SIG-M5 treated with dmso at 0.1 percent for 504 hours (cell line): ENCODE data around the gene CPE.
A peak's percentile ranks its signal among the peaks of the same experiment; 100 is the strongest.
"Not testable (repeated sequence)": the region's sequence is repeated elsewhere in the genome, so short reads cannot be mapped to it uniquely, and the experiment has no call there.

Experiments
- DNase-seq: peaks from one replicate; lab custom pipeline; 2025; ENCODE audit not compliant: unreplicated experiment; lab: John Stamatoyannopoulos, UW

CPE gene

DNA sequence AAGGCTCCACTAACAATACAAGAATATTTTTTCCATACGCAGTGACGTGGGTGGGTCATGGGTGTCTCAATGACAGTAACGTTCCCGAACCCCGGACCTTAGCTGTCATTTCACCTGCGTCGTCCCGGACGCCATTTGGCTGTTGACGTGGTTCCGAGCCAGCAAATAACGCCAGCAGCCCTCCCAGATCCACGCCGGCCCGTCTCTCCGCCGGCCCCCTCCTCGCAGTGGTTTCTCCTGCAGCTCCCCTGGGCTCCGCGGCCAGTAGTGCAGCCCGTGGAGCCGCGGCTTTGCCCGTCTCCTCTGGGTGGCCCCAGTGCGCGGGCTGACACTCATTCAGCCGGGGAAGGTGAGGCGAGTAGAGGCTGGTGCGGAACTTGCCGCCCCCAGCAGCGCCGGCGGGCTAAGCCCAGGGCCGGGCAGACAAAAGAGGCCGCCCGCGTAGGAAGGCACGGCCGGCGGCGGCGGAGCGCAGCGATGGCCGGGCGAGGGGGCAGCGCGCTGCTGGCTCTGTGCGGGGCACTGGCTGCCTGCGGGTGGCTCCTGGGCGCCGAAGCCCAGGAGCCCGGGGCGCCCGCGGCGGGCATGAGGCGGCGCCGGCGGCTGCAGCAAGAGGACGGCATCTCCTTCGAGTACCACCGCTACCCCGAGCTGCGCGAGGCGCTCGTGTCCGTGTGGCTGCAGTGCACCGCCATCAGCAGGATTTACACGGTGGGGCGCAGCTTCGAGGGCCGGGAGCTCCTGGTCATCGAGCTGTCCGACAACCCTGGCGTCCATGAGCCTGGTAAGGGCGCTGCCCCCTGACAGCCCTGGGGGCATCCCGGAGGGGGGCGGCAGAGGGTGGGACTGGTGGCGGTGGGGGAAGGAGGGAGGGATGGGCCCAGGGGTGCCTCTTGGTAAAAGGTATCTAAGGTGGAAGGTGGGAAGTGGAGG lies at the start of gene CPE:
Gene CPE (plus strand): TSS at position 264 of the 933 bp plus-strand sequence. CDS start 214 bp downstream, at position 478.
- DNase-seq: peak; percentile 22

DNA sequence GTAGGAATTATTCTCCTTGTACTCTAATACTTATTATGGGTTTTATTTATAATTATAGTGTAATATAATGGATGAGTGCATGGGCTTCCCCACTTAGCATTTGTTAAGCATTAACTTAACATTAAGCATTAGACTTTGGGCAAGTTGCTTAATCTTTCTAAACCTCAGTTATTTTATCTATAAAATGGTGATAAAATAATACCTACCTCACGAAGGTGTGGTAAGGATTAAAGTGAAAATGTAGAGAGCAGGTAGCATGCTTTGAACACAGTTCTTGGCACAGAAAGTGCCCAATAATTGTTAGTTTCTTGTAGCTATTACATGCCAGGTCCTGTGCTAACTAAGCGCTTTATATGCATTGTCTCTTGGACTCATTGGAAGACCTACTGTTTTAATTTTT lies 48.7 kb upstream of the CPE start:
- DNase-seq: no peak

DNA sequence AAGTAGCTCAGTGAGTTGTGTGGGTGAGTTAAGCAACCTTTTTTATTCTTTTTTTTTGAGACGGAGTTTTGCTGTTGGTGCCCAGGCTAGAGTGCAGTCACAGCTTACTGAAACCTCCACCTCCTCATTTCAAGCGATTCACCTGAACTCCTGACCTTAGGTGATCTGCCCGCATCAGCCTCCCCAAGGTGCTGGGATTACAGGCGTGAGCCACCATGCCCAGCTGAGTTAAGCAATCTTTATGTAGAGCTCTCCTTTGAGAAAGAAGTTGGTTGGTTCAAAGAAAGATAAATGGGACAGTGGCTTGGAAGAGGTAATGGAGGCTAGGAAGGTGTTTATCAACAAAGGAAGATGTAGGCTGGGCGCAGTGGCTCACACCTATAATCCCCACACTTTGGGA lies 48.1 kb upstream of the CPE start:
- DNase-seq: no peak

DNA sequence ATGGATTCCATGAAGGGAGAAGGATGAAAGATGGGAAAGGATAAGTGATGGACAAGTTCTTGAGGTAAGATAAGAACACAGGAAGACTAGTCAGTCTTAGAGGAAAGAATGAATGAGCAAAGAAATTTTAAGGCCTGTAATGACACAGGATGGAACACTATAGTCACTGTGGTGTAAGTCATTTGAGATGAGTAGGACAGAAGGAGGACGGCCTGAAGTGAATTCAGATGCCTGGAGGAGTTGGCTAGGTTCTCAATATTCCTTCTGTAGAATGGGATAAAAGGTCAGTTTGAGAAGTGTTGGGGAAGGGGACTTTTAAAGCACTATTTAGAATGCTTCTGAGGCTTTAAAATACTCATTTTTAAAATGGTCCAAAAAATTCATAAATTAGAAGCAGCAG lies 47.4 kb upstream of the CPE start:
- peak; percentile 11 for DNase-seq

DNA sequence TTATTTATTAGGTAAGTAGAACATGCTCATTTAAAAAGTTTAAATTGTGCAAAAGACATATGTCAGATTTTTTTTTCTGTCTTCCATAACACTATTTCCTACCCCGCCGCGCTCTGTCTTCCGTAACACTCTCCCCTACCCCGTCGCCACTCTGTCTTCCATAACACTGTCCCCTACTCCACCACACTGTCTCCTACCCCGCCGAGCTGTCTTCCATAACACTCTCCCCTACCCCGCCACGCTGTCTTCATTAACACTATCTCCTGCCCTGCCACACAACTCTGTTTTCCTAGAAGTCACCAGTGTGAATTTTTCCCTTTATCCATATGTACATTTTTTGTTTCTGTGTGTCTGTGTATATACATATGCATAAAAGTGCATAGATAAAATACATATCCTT lies 47.0 kb upstream of the CPE start:
- DNase-seq: no peak

DNA sequence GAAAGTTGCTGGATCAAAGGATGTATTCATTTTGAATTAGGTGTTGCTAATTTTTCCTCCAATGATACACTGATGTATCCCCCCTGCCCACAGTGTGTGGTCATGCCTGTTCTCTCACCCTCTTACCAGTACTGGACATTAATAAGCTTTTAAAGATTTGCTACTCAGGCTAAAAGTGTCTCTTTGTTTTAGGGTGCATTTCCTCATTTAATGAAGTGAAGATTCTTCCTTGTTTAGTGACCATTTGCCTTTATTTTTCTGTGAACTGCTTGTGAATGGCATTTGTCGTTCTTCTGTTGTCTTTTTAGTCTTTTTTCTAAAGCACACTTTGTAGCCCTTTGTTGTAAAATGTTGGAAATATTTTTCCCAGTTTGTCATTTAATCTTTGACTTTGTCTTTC lies 46.3 kb upstream of the CPE start:
- DNase-seq: no peak

DNA sequence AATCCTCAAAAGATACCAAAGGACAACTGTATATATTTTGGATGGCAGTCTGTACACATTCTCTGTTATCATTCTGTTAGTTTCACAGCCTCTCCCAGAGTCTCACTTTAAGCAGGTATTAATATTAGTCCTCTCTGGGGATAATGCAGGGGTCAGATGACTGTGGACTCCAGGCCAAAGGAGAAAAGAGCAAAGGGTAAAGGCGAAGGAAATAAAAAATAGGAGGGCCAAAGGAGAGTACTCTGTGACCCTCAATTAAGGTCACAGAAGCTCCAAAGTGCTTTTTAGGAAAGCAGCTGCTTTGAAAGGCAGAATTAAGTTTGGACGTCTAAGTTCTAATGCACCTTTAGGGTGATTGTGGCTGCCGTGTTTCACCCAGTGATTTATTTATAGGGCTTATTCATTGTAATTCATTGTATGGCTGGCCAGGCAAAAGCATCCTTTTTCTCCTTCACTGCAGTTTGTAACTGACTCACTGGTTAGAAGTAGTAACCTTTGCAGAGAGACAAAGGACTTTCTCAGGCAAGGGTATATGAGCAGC lies 43.6 kb upstream of the CPE start:
- no peak for DNase-seq

DNA sequence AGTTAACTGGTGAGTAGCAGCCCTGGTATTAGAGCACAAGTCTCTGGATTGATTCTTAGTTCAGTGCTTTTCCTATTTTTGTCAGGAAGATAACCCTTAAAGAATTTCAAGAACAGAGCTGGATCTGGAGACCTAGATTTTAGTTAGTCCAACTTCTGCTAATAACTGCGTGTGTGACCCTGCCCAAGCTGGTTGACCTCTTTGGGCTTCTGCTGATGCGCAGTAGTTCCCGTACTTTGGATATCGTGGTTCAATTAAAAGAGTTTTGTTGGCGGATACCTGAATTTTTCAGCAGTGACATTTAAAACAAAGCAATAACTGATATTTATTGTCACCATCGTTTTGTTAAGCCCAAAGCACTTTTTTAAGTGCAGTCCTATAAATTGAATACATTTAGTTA lies 42.1 kb upstream of the CPE start:
- DNase-seq: no peak

DNA sequence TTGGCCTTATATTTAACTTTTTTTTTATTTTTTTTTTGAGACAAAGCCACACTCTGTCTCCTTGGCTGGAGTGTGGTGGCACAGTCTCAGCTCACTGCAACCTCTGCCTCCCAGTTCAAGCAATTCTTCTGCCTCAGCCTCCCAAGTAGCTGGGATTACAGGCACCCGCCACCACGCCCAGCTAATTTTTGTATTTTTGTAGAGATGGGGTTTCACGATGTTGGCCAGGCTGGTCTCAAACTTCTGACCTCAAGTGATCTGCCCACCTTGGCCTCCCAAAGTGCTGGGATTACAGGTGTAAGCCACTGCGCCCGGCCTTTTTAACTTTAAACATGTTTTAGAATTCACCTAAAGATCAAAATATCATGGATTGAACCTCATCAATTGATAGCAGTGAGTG lies 36.5 kb upstream of the CPE start:
- not testable (repeated sequence) for DNase-seq

DNA sequence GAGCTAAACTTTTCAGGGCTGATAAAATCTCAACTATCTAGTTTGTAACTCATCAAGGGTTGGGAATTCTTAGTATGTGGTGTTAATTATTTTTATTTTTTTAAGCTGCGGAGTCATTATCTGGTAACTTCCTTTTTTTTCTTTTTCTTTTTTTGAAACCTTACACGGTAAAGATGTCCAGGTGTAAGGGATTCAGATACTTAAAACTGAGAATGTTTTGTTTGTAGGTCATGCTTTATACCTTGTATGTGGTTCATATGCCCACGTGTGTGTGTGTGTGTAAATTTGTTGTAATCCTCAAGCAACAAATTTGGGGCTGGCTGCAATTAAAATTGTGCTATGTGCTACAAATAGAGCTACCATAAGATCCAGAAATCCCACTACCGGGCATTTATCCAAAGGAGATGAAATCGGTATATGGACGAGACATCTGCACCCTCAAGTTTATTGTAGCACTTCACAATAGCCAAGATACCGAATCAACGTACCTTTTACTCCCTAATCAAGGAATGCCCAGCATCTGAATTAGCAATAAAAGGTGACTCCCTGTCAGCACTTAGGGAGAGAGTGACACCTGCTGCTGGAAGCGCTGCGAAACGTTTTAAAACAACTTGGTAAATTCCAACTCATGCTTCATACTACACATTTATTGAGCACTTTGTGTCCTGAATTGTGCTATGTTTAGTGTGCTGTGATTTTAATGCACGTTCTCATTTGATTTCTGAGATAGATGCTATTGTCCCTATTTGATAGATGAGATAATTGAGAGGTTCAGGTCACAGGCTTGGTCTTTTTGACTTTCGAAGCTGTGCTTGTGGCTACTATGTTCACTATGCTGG lies 35.2 kb upstream of the CPE start:
- no peak for DNase-seq

DNA sequence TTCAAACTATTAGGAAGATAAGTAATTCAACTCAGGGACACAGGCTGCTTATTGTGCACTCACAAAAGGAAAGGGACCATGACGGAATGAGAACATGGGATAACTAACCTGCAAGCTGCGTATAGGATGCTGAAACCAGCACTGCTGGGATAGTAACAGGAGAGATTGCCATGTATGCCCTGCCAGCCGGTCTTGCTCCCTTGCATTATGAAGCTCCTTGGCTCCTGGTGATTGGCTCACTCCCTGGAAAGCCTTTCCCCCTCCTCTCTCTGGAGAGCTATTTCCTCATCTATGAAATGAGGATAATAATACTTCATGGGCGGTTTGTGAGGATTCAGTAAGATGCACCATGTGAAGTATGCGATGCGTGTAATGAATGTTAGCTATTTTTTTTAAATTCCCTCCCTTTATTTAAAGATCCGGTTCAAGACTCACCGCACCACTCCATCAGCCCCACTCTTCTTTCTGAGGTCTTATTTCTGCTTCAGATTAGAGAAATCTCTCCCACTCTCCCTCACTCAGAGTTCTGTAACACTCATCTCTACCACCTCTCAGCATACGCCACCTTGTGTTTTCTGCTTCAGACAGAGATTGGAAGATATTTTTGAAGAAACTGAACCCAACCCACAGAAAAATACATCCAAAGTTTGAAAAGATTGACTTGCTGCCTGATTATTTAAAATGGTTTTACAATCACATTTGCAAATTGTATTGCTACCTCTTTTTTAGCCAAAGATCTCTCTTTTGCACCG lies 33.0 kb upstream of the CPE start:
- DNase-seq: no peak

DNA sequence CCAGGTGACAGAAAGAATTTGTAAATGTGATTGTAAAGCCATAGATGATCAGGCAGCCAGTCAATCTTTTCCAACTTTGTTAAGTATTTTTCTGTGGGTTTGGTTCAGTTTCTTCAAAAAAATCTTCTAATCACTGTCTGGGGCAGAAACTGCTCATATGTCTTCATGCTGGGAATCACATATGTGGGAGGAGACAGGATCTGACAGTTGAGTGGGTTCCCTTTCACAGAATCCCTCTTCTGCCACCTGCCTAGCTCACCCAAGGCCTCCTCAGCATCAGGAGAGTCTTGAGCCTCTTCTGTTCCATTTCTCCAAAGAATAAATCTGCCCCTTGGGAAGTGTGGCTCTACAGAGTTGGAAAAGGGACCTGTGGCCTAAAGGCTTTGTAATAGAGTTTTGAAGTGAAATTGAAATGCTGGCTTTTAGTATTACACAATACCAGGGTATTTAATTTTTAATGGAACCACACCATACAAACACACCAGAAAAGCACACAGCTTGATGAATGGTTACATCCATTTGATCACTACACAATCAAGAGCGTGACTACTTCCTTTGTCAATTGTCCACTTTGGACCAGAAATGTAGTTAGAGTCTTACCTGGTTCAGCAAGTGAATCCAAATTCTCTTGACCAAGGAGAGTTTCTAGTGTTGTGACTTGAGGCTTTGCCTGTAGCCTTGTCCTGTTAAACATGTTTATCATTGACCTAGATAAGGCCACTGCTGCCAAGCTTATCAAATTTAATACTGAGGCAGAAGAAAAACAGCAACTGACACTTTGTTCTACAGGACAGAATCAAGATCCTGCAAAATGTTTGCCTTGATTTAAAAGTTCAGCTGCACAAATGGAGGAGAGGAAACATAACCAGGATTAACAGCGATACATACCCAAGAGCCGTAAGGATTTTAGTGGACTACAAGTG lies 30.9 kb upstream of the CPE start:
- no peak for DNase-seq

DNA sequence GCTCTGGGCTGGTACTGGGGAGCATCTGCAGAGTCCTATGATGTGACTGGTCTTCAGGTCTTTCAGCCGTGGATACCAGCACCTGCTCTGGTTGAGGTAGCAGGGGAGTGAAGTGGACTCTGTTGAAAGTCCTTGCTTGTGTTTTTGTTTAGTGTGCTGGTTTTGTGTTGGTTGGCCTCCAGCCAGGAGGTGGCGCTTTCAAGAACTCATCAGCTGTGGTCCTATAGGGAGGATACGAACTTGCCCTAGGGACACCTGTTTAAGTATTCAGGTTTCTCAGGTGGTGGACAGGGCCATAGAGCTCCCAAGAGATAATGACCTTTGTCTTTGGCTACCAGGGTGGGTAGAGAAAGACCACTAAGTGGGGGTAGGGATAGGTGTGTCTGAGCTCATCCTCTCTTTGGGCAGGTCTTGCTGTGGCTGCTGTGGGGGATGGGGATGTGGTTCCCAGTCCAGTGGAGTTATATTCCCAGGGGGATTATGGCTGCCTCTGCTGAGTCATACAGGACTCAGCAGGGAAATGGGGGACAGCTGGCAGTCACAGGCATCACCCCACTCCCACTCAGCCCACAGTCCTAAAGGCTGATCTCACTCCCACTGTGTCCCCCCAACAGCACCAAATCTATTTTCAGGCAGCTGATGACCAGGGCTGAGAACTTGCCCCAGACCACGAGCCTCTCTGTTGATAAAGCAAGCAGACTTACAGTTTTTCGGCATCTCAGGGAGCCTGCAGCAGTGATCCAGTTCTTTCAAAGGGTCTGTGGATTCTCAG lies 27.3 kb upstream of the CPE start:
- DNase-seq: no peak

DNA sequence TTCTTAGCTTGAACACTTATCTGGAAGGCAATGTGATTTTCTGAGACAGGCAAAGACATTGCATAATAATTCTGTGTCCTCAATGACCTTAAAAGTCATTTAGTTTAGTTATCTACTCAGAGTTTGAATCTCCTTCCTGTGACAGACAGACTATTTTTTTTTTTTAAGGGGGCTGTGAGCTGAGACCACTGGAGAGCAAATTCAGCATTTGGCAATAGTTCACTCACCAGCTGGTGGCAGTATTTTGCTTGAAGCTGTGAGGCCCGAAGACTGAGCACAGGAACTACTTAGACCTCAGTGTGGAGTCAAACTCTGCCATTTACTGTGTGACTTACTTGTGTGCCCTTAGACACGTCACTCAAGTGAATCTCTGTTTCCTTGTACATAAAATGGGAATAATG lies 22.9 kb upstream of the CPE start:
- DNase-seq: peak; percentile 65

DNA sequence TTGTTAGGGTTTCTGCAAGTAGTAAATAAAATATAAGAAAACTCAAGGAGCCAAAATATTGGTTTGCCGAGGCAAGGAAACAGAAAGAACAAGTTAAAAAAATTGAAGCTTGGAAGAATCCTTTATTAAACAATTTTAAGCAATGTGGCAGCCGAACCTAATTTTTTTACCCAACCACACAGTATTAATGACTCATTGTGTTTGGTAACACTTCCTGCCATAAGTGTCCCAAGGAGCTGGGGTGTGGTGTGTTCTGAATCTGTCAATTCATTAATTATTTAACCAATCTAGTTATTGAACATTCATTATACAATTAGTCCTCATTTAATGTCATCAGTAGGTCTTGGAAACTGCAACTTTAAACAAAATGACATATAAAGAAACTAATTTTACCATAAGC lies 19.3 kb upstream of the CPE start:
- DNase-seq: peak; percentile 15

DNA sequence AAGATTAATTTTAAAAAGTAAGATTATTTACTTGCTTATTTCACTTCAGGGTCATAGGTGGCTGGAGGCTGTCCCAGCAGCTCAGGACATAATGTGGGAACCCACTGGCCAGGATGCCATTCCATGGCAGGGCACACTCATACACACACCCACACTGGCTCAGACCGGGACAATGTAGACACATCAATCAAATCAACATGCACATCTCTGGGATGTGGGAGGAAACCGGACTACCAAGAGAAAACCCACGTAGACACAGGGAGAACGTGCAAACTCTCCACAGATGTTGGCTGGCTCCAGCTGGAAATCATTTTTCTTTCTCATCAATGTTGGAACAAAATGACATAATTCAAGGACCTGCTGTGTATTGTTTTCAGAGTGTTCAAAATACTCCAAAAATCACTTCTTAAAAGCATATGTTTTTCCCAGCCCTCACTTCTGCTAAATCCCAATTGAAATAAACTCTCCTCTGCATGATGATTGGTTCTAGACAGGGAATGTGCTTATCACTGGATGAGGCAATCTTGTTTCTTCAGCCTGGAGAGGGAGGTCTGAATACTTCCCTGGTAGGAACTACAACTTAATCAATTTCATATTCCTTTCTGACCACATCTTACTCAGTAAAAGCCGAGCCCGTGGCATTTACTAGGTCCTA lies 18.6 kb upstream of the CPE start:
- no peak for DNase-seq

DNA sequence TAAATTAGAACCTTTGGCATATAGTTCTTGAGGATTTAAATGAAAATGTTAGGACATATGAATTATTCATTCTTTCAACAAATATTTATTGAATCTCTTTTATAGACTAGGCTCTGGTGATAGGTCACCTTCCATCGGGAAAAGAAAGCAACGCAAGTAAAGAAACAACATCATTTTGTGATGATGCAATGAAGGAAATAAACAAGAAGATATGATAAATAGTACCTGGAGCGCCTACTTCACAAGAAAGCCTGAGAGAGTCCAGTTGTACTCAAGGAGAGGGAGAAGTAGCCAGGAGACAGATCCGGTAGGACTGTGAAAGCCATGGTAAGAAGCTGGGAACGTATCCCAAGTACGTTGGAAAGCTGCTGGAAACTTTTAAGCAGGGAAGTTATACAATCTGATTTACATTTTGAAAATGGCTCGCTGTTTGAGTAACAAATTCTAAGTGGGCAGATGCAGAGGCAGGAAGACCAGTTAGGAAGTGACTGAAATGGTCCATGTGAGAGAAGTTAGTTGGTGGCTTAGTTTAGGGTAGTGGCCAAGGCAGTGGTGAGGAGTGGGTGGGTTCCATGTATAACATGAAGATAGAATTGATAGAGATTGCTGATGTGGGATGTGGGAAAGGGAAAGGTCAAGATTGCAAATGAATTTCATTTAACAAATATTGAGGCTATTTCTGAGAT lies 17.7 kb upstream of the CPE start:
- DNase-seq: no peak

DNA sequence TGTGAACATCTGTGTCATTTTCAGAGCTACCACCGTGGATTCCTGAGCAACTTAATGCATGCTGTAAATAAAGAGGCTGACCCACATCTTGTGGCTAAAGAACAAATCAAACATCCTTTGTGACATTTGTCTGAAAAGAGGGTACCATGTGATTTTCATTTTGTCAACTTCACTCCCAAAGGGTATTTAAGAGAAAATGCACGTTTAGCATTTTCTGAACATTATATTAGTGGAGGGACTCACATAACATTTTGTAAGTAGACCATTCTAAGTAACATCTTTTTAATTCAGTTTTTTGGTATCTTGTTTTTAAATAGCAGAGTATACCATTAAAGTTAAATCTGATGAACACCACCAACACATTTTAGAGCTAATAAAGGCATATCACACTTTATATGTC lies 17.0 kb upstream of the CPE start:
- no peak for DNase-seq
